Measurements from ENCODE around the gene DOK5.
"Not testable (repeated sequence)": the region's sequence is repeated elsewhere in the genome, so short reads cannot be mapped to it uniquely, and the experiment has no call there.

DOK5 gene

DNA sequence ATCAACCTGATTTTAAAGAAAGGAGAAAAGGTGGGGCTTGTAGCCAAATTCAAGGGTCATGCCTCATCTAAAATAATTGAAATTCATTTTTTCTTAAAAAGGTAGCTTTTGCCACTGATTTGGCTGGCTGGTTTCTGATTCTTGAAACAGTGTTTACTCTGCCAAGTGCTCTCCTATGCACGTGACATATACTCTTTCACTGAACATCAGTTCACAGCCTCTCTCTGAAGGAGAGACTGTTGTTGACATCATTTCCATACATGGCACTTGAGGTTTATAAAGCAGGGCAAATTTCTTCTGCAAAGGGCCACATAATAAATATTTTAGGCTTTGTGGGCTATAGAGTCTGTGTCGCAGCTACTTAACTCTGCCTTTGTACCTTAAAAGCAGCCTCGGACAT is 40.4 kb upstream of the DOK5 start:
- H3K4me3 ChIP-seq (ENCODE audit: low read depth, low read length): no peak overlapping the region
- TF ChIP-seq, protein P1, sequence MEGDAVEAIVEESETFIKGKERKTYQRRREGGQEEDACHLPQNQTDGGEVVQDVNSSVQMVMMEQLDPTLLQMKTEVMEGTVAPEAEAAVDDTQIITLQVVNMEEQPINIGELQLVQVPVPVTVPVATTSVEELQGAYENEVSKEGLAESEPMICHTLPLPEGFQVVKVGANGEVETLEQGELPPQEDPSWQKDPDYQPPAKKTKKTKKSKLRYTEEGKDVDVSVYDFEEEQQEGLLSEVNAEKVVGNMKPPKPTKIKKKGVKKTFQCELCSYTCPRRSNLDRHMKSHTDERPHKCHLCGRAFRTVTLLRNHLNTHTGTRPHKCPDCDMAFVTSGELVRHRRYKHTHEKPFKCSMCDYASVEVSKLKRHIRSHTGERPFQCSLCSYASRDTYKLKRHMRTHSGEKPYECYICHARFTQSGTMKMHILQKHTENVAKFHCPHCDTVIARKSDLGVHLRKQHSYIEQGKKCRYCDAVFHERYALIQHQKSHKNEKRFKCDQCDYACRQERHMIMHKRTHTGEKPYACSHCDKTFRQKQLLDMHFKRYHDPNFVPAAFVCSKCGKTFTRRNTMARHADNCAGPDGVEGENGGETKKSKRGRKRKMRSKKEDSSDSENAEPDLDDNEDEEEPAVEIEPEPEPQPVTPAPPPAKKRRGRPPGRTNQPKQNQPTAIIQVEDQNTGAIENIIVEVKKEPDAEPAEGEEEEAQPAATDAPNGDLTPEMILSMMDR (IDR thresholded peaks at IDR 0.05; ENCODE audit: insufficient read depth, low read depth, low read length, missing control alignments): no peak
- no peak for DNase-seq (ENCODE audit: low read depth)

DNA sequence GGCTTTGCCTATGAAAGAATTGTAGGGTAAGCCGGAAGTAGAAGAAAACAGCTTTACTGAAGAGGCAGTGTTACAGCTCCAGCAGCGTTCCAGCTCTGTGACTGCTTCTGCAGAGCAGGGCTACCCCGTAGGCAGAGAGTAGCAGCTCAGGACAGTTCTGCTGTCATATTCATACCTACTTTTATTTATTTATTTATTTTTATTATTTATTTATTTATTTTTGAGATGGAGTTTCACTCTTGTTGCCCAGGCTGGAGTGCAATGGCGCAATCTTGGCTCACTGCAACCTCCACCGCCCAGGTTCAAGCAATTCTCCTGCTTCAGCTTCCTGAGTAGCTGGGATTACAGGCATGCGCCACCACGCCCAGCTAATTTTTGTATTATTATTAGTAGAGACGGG is 39.0 kb upstream of the DOK5 start:
- not testable (repeated sequence) for DNase-seq (ENCODE audit: low read depth); H3K4me3 ChIP-seq (ENCODE audit: low read depth, low read length)

DNA sequence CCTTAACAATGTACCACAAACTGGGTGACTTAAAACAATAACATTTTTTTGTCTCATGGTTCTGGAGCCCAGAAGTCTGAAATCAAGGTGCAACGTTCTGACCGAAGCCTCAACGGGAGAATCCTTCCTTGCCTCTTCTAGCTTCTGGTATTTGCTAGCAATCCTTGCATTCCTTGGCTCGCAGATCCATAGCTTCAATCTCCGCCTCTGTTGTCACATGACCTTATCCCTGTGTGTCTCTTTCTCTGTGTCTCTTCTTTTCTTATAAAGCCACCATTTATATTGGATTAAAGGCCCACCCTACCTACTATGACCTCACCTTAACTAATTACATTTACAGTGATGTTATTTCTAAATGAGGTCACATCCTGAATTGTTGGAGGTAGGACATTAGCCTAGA is 37.2 kb upstream of the DOK5 start:
- TF ChIP-seq, protein P1 (IDR thresholded peaks at IDR 0.05; ENCODE audit: insufficient read depth, low read depth, low read length, missing control alignments): no peak
- H3K4me3 ChIP-seq (ENCODE audit: low read depth, low read length): no peak overlapping the region
- DNase-seq (ENCODE audit: low read depth): no peak

DNA sequence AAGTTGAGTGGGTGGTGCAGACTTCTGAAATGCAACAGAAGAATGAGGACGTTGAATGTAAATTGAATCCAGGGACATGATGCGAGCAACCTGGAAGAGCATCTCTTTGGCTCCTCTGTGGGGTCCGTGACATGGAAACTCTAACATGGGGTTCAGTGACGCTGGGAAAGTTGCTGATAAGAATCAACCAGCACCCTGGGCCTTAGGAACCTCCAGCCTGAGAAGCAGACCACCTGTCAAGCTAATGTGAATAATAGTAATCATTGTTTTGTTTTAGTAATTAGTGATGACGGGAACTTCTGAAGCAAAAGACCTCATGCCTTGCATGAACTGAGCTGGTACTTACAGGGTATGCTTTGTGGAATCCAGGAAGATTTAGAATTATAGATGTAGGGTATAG is 25.2 kb upstream of the DOK5 start:
- no peak overlapping the region for H3K4me3 ChIP-seq (ENCODE audit: low read depth, low read length)
- DNase-seq (ENCODE audit: low read depth): no peak
- TF ChIP-seq, protein P1 (IDR thresholded peaks at IDR 0.05; ENCODE audit: insufficient read depth, low read depth, low read length, missing control alignments): no peak

DNA sequence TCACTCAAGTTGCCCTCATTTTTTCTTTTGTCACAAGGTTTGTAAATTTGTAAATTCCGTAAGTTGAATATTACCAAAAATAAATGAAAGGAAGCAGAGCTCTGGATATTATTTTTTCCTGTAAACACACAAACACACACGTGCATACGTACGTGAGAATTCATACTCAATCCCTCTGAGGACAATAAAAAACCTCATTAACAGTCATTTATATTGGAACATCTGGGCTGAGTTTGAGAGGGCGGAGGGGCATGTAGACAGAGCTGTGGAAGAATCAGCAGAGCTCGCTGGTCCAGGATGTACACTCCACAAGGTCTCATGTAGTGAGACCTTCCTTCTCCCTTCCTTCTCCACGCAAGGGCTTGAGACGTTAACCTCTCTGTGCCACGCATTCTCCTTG is 24.2 kb upstream of the DOK5 start:
- TF ChIP-seq, protein P1 (IDR thresholded peaks at IDR 0.05; ENCODE audit: insufficient read depth, low read depth, low read length, missing control alignments): no peak
- DNase-seq (ENCODE audit: low read depth): no peak
- H3K4me3 ChIP-seq (ENCODE audit: low read depth, low read length): no peak overlapping the region

DNA sequence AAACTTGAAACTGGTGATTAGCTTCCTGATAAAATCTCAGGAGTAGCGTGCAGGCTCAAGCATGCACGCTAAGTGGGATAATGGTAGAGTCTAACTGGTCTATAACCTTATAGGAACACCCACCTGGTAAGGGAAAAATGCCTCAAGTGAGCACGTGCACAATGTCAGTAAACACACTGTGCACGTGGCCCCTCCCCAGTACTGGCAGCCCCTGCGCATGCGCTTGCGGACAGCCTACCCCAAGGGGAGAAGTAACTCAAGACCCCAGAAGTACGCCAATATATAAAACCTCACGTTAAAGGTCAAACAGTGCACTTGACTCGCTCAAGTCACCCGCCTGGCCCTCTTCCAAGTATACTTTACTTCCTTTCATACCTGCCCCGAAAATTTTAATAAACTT is 23.1 kb upstream of the DOK5 start:
- H3K4me3 ChIP-seq (ENCODE audit: low read depth, low read length): no peak overlapping the region
- no peak for DNase-seq (ENCODE audit: low read depth)
- TF ChIP-seq, protein P1 (IDR thresholded peaks at IDR 0.05; ENCODE audit: insufficient read depth, low read depth, low read length, missing control alignments): no peak

DNA sequence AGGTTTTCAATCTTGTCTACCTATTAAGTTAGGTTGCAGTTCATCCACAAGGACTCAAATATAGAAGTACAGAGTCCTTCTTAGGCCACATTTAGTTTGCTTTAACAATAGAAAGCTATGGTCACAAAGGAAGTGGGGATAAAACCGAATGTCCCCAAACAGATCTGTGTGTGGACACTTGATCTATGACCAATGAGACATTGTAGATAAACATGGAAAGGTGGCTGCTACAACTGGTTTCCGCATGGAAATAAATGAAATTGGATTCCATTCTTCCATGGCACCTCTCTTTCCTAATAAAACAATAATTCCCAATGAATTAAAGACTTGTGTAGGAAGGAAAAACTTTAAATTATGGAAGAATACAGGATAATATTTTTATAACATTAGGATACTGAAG is 20.4 kb upstream of the DOK5 start:
- no peak overlapping the region for H3K4me3 ChIP-seq (ENCODE audit: low read depth, low read length)
- no peak for DNase-seq (ENCODE audit: low read depth)
- TF ChIP-seq, protein P1 (IDR thresholded peaks at IDR 0.05; ENCODE audit: insufficient read depth, low read depth, low read length, missing control alignments): no peak

DNA sequence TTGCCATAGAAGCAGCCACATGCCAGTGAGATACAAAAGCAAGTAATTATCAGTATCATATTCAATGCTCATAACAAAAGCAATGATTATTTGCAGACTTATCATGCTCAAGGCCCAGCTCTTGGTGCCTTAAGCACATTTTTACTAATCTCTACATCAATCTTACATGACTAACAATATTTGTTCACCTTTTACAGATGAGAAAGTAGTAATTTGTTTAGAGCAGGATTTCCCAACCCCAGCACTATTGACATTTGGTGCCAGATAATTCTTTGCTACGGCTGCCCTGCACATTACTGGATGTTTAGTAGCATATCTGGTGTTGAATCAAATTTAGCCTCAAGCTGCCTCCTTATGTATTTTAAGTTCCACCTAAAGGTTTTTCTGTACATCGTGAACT is 19.0 kb upstream of the DOK5 start:
- TF ChIP-seq, protein P1 (IDR thresholded peaks at IDR 0.05; ENCODE audit: insufficient read depth, low read depth, low read length, missing control alignments): no peak
- DNase-seq (ENCODE audit: low read depth): no peak

More for the DNA sequence above, 19.0 kb upstream of the DOK5 start:
- H3K4me3 ChIP-seq (ENCODE audit: low read depth, low read length): no peak overlapping the region
